HG03045 (cell line): ENCODE data around the gene FAM174B.

ENCODE experiments used
- ATAC-seq: cut with Tn5 transposase; IDR thresholded peaks from one replicate; pipeline ENCODE4 v1.9.1; 2021; ENCODE audit warnings: mild to moderate bottlenecking, moderate library complexity; ENCODE audit not compliant: unreplicated experiment

Gene FAM174B

GRCh38 chr15:92602267-92602593 is 53.3 kb downstream of the FAM174B start:
- ATAC-seq, result no peak

GRCh38 chr15:92601592-92602266 is 53.8 kb downstream of the FAM174B start:
- no peak for ATAC-seq

GRCh38 chr15:92600856-92601255 is 54.7 kb downstream of the FAM174B start:
- no peak for ATAC-seq

GRCh38 chr15:92599394-92599970 is 56.1 kb downstream of the FAM174B start:
- ATAC-seq, result no peak

- ATAC-seq, result no peak
Measured at GRCh38 chr15:92597548-92597947, 58.0 kb downstream of the FAM174B start.

GRCh38 chr15:92596623-92597022 is 59.0 kb downstream of the FAM174B start:
- ATAC-seq, result no peak

- ATAC-seq, result no peak
Measured at GRCh38 chr15:92595506-92596381, 59.8 kb downstream of the FAM174B start.

GRCh38 chr15:92591275-92591674 is 64.3 kb downstream of the FAM174B start:
- no peak for ATAC-seq

- no peak for ATAC-seq
Measured at GRCh38 chr15:92586966-92587365, 68.6 kb downstream of the FAM174B start.

GRCh38 chr15:92586383-92586942 is 69.1 kb downstream of the FAM174B start:
- no peak for ATAC-seq

- no peak for ATAC-seq
Measured at GRCh38 chr15:92584105-92584504, 71.5 kb downstream of the FAM174B start.

- ATAC-seq, result no peak
Measured at GRCh38 chr15:92583096-92584034, 72.2 kb downstream of the FAM174B start.

GRCh38 chr15:92582206-92582605 is 73.4 kb downstream of the FAM174B start:
- ATAC-seq, result no peak

GRCh38 chr15:92580933-92581445 is 74.6 kb downstream of the FAM174B start:
- ATAC-seq, result no peak

GRCh38 chr15:92580521-92580920 is 75.1 kb downstream of the FAM174B start:
- no peak for ATAC-seq

GRCh38 chr15:92579931-92580470 is 75.6 kb downstream of the FAM174B start:
- ATAC-seq, result no peak

- ATAC-seq, result no peak
Measured at GRCh38 chr15:92579486-92579885, 76.1 kb downstream of the FAM174B start.

GRCh38 chr15:92578096-92578835 is 77.3 kb downstream of the FAM174B start:
- no peak for ATAC-seq

- ATAC-seq, result no peak
Measured at GRCh38 chr15:92576597-92577200, 78.9 kb downstream of the FAM174B start.
